Measurements from ENCODE around the gene TMEM30A. TPM values are rescaled to one million over a fixed set of nuclear protein-coding genes. Genes with fewer than 3 reads are reported as not detected.

The TMEM30A gene
- total RNA-seq, 1 donor = 126 TPM

- Histone ChIP-seq H3K27ac (ENCODE audit: low read depth, low read length) (no peak overlapping the region), H2AFZ (ENCODE audit: low read length) (no peak overlapping the region), H3K9me3 (ENCODE audit: low read depth, low read length) (no peaks in the 10 kb centered on the region), H3K79me2 (ENCODE audit: insufficient read depth, low read length) (no peaks in the 10 kb centered on the region), H3K4me1 (ENCODE audit: insufficient read depth, low read length) (peaks cover 11% of the 10 kb centered on the region), H3K27me3 (ENCODE audit: insufficient read depth, low read length) (peaks cover 13% of the 10 kb centered on the region), H3K4me2 (ENCODE audit: insufficient read depth, low read length) (no peak overlapping the region), H4K20me1 (ENCODE audit: insufficient read depth, low read length) (no peaks in the 10 kb centered on the region), H3K4me3 (ENCODE audit: insufficient read depth, low read length) (no peak overlapping the region), H3K36me3 (ENCODE audit: insufficient read depth, low read length) (no peaks in the 10 kb centered on the region)
- TF ChIP-seq CTCF (IDR thresholded peaks at IDR 0.05; ENCODE audit: extremely low read depth, low read depth, low read length) = no peak
- no peak for DNase-seq (ENCODE audit: insufficient read length, low spot score, missing footprints)
Observed at GRCh38 chr6:75315978-75316377, 31.4 kb upstream of the TMEM30A start.

GRCh38 chr6:75308250-75308988, 23.8 kb upstream of the TMEM30A start:
- Histone ChIP-seq H3K79me2 (ENCODE audit: insufficient read depth, low read length) (no peaks in the 10 kb centered on the region), H4K20me1 (ENCODE audit: insufficient read depth, low read length) (no peaks in the 10 kb centered on the region), H3K27ac (ENCODE audit: low read depth, low read length) (no peak overlapping the region), H3K4me1 (ENCODE audit: insufficient read depth, low read length) (no peaks in the 10 kb centered on the region), H3K4me3 (ENCODE audit: insufficient read depth, low read length) (no peak overlapping the region), H3K4me2 (ENCODE audit: insufficient read depth, low read length) (no peak overlapping the region), H3K27me3 (ENCODE audit: insufficient read depth, low read length) (peaks cover 13% of the 10 kb centered on the region), H3K9me3 (ENCODE audit: low read depth, low read length) (no peaks in the 10 kb centered on the region), H3K36me3 (ENCODE audit: insufficient read depth, low read length) (no peaks in the 10 kb centered on the region), H2AFZ (ENCODE audit: low read length) (no peak overlapping the region)
- no peak for DNase-seq (ENCODE audit: insufficient read length, low spot score, missing footprints)
- TF ChIP-seq CTCF (IDR thresholded peaks at IDR 0.05; ENCODE audit: extremely low read depth, low read depth, low read length) = no peak

GRCh38 chr6:75307364-75308004, 22.9 kb upstream of the TMEM30A start:
- H3K4me2 ChIP-seq (ENCODE audit: insufficient read depth, low read length) = no peak overlapping the region
- no peak overlapping the region for H3K4me3 ChIP-seq (ENCODE audit: insufficient read depth, low read length)
- no peak overlapping the region for H3K27ac ChIP-seq (ENCODE audit: low read depth, low read length)
- no peak overlapping the region for H2AFZ ChIP-seq (ENCODE audit: low read length)
- no peak for TF ChIP-seq CTCF (IDR thresholded peaks at IDR 0.05; ENCODE audit: extremely low read depth, low read depth, low read length)
- H3K79me2 ChIP-seq (ENCODE audit: insufficient read depth, low read length) = no peaks in the 10 kb centered on the region
- no peaks in the 10 kb centered on the region for H3K4me1 ChIP-seq (ENCODE audit: insufficient read depth, low read length)
- DNase-seq (ENCODE audit: insufficient read length, low spot score, missing footprints) = no peak
- H4K20me1 ChIP-seq (ENCODE audit: insufficient read depth, low read length) = no peaks in the 10 kb centered on the region
- H3K9me3 ChIP-seq (ENCODE audit: low read depth, low read length) = no peaks in the 10 kb centered on the region
- H3K36me3 ChIP-seq (ENCODE audit: insufficient read depth, low read length) = no peaks in the 10 kb centered on the region
- H3K27me3 ChIP-seq (ENCODE audit: insufficient read depth, low read length) = peaks cover 10% of the 10 kb centered on the region

GRCh38 chr6:75306064-75306463, 21.5 kb upstream of the TMEM30A start:
- Histone ChIP-seq H3K27me3 (ENCODE audit: insufficient read depth, low read length) (peaks cover 7% of the 10 kb centered on the region), H3K79me2 (ENCODE audit: insufficient read depth, low read length) (no peaks in the 10 kb centered on the region), H3K4me3 (ENCODE audit: insufficient read depth, low read length) (no peak overlapping the region), H4K20me1 (ENCODE audit: insufficient read depth, low read length) (no peaks in the 10 kb centered on the region), H3K36me3 (ENCODE audit: insufficient read depth, low read length) (no peaks in the 10 kb centered on the region), H3K9me3 (ENCODE audit: low read depth, low read length) (no peaks in the 10 kb centered on the region), H3K4me1 (ENCODE audit: insufficient read depth, low read length) (no peaks in the 10 kb centered on the region), H3K27ac (ENCODE audit: low read depth, low read length) (no peak overlapping the region), H3K4me2 (ENCODE audit: insufficient read depth, low read length) (no peak overlapping the region), H2AFZ (ENCODE audit: low read length) (no peak overlapping the region)
- no peak for TF ChIP-seq CTCF (IDR thresholded peaks at IDR 0.05; ENCODE audit: extremely low read depth, low read depth, low read length)
- DNase-seq (ENCODE audit: insufficient read length, low spot score, missing footprints) = no peak

Measured in osteoblast (primary cell).